HG03378 (cell line): ENCODE measurements around the gene LLGL1.

Experiments
- ATAC-seq: cut with Tn5 transposase; IDR thresholded peaks from one replicate; pipeline ENCODE4 v1.9.1; 2021; ENCODE audit warnings: mild to moderate bottlenecking, moderate library complexity; ENCODE audit not compliant: unreplicated experiment

The LLGL1 gene

GRCh38 chr17:18225121-18225641 lies at the start of gene LLGL1:
Gene LLGL1, plus strand, starts transcription at chr17:18225635. Its CDS starts 48 bp downstream, at chr17:18225683.
- ATAC-seq = no peak

- no peak for ATAC-seq
Measured at GRCh38 chr17:18176176-18176575, 49.3 kb upstream of the LLGL1 start.

GRCh38 chr17:18177133-18177532 lies 48.3 kb upstream of the LLGL1 start:
- no peak for ATAC-seq

GRCh38 chr17:18177722-18178121 lies 47.7 kb upstream of the LLGL1 start:
- ATAC-seq = no peak

GRCh38 chr17:18179196-18179595 lies 46.2 kb upstream of the LLGL1 start:
- ATAC-seq = no peak

GRCh38 chr17:18179804-18180203 lies 45.6 kb upstream of the LLGL1 start:
- no peak for ATAC-seq

GRCh38 chr17:18181358-18181757 lies 44.1 kb upstream of the LLGL1 start:
- no peak for ATAC-seq

- ATAC-seq = no peak
Measured at GRCh38 chr17:18182110-18182977, 43.1 kb upstream of the LLGL1 start.

GRCh38 chr17:18182978-18183333 lies 42.5 kb upstream of the LLGL1 start:
- peak; percentile 38 for ATAC-seq

GRCh38 chr17:18183334-18184142 lies 41.9 kb upstream of the LLGL1 start, which contains the start of gene ALKBH5:
Gene ALKBH5, plus strand, starts transcription at chr17:18183828. Its CDS starts 416 bp downstream, at chr17:18184244.
- peak; percentile 83 for ATAC-seq

- ATAC-seq = no peak
Measured at GRCh38 chr17:18184143-18185031, 41.0 kb upstream of the LLGL1 start.

- ATAC-seq = no peak
Measured at GRCh38 chr17:18185391-18185790, 40.0 kb upstream of the LLGL1 start.

GRCh38 chr17:18185832-18186626 lies 39.4 kb upstream of the LLGL1 start:
- ATAC-seq = no peak

GRCh38 chr17:18186627-18186982 lies 38.8 kb upstream of the LLGL1 start:
- ATAC-seq = no peak

- ATAC-seq = no peak
Measured at GRCh38 chr17:18187226-18187625, 38.2 kb upstream of the LLGL1 start.

- ATAC-seq = no peak
Measured at GRCh38 chr17:18187821-18188761, 37.3 kb upstream of the LLGL1 start.

- no peak for ATAC-seq
Measured at GRCh38 chr17:18190628-18191235, 34.7 kb upstream of the LLGL1 start.

- ATAC-seq = no peak
Measured at GRCh38 chr17:18191236-18191667, 34.2 kb upstream of the LLGL1 start.
